Measurements from ENCODE around the gene FAM237B.

Gene FAM237B

DNA sequence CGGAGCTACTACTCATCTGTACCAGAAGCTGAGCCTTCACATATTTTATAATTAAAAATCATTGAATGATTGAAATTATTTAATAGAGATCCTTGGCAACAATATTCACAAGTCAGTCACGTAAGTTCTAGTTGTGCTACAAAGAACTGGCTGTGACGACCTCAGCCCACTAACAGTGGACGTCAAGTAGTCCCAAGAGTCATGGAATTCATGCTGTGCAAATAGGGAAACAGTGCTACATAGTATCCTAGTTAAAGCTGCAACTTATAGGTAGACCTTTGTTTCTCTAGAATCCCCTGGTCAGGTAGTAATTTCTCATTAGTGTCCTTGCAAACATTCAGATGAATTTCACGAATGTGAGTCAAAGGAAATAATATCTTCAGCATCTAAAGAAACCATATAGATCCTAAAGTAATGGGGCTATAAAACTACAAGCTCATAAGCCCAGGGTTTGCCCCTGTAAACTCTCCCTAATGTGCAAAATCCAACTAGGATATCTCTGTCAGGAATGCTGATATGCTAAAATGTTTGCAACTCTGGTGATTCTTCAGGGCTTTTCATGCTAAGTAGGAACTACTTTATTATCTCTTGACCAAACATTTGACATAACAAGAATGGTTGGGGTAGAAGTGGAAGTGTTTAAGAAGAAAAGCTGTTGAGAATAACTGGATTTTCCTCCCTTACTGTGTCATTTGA lies 44.9 kb downstream of the FAM237B start:
- Histone ChIP-seq H3K27me3 (replicated peaks) (no peaks in the 10 kb centered on the region), H3K4me3 (ENCODE audit: low read depth, low read length) (no peak overlapping the region), H3K27ac (no peak overlapping the region), H3K36me3 (replicated peaks) (no peaks in the 10 kb centered on the region)
- TF ChIP-seq CTCF (IDR thresholded peaks at IDR 0.05; ENCODE audit: low read depth, low read length, missing control alignments): no peak
- DNase-seq: no peak
- in situ Hi-C loops (cut with HindIII; ENCODE audit: low pct_ligation_motif_present, low sequenced_read_pairs): no loop called here

- DNase-seq: no peak
- in situ Hi-C loops (cut with HindIII; ENCODE audit: low pct_ligation_motif_present, low sequenced_read_pairs): no loop called here
- Histone ChIP-seq H3K27ac (no peak overlapping the region), H3K4me3 (ENCODE audit: low read depth, low read length) (no peak overlapping the region), H3K27me3 (replicated peaks) (no peaks in the 10 kb centered on the region), H3K36me3 (replicated peaks) (no peaks in the 10 kb centered on the region)
- TF ChIP-seq CTCF (IDR thresholded peaks at IDR 0.05; ENCODE audit: low read depth, low read length, missing control alignments): no peak
Measured at GRCh38 chr7:90274161-90274560, 46.9 kb downstream of the FAM237B start.

GRCh38 chr7:90272242-90272641 lies 48.9 kb downstream of the FAM237B start:
- H3K27me3 ChIP-seq (replicated peaks): no peaks in the 10 kb centered on the region
- H3K27ac ChIP-seq: no peak overlapping the region
- in situ Hi-C loops (cut with HindIII; ENCODE audit: low pct_ligation_motif_present, low sequenced_read_pairs): no loop called here
- no peaks in the 10 kb centered on the region for H3K36me3 ChIP-seq (replicated peaks)
- no peak overlapping the region for H3K4me3 ChIP-seq (ENCODE audit: low read depth, low read length)
- DNase-seq: no peak
- TF ChIP-seq CTCF (IDR thresholded peaks at IDR 0.05; ENCODE audit: low read depth, low read length, missing control alignments): no peak

DNA sequence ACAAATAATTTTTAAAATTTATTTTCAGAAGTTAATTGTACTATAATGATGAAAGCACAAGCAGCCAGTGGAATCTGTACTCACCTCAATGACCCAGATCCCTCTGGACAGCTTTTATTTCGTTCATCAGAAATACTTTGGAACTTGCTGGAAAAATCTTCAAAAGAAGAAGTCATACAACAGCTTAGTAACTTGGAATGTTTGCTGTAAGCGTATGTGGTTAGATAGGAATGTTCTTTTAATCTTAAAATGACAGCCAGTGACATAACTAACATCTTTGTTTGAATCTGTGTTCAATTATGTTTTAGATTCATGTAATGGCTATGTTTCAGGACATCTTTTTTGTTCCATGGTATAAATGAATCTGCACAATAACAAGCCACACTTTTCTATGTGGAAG lies 49.4 kb downstream of the FAM237B start:
- no peak for TF ChIP-seq CTCF (IDR thresholded peaks at IDR 0.05; ENCODE audit: low read depth, low read length, missing control alignments)

GRCh38 chr7:90270431-90271178 lies 50.5 kb downstream of the FAM237B start:
- Histone ChIP-seq H3K27ac (no peak overlapping the region), H3K27me3 (replicated peaks) (no peaks in the 10 kb centered on the region), H3K4me3 (ENCODE audit: low read depth, low read length) (no peak overlapping the region), H3K36me3 (replicated peaks) (no peaks in the 10 kb centered on the region)
- in situ Hi-C loops (cut with HindIII; ENCODE audit: low pct_ligation_motif_present, low sequenced_read_pairs): no loop called here
- no peak for DNase-seq
- TF ChIP-seq CTCF (IDR thresholded peaks at IDR 0.05; ENCODE audit: low read depth, low read length, missing control alignments): no peak

More for the DNA sequence above, 49.4 kb downstream of the FAM237B start:
- no peak overlapping the region for H3K4me3 ChIP-seq (ENCODE audit: low read depth, low read length)
- no peaks in the 10 kb centered on the region for H3K27me3 ChIP-seq (replicated peaks)
- no peaks in the 10 kb centered on the region for H3K36me3 ChIP-seq (replicated peaks)
- peak overlapping the region; percentile 4 for H3K27ac ChIP-seq
- DNase-seq: peak; percentile 16
- in situ Hi-C loops (cut with HindIII; ENCODE audit: low pct_ligation_motif_present, low sequenced_read_pairs): no loop called here

Data from brain microvascular endothelial cell (primary cell).